Colonic mucosa (tissue), 4 donors: ENCODE results near the gene HS3ST2. TPM values are rescaled to one million over a fixed set of nuclear protein-coding genes. Genes with fewer than 3 reads are reported as not detected.
"Not testable (repeated sequence)": the region's sequence is repeated elsewhere in the genome, so short reads cannot be mapped to it uniquely, and the experiment has no call there.

Source experiments
- DNase-seq: peaks from one replicate; pipeline ENCODE4 v3.0.0-alpha.2; 2020
- H3K27ac ChIP-seq: fragments of 200-600 bp; one replicate; pipeline ENCODE4 v1.8.0; 2021
- H3K27me3 ChIP-seq: fragments of 200-600 bp; one replicate; pipeline ENCODE4 v1.8.0; 2021
- H3K36me3 ChIP-seq: fragments of 200-600 bp; one replicate; pipeline ENCODE4 v1.8.0; 2021
- H3K4me1 ChIP-seq: fragments of 200-600 bp; one replicate; pipeline ENCODE4 v1.8.0; 2021; ENCODE audit warnings: mild to moderate bottlenecking
- H3K4me3 ChIP-seq: fragments of 200-600 bp; one replicate; pipeline ENCODE4 v1.8.0; 2021
- H3K9ac ChIP-seq, 2 donors: one replicate each; pipeline ENCODE4 v1.7.0; 2013; ENCODE audit warnings: control low read depth in 2 of 2, low read depth in 2 of 2, low read length in 2 of 2
- H3K9me3 ChIP-seq: fragments of 200-600 bp; one replicate; pipeline ENCODE4 v1.8.0; 2021
- CTCF ChIP-seq: fragments of 200-600 bp; IDR thresholded peaks from one replicate; pipeline ENCODE4 v1.8.0; 2022; ENCODE audit warnings: antibody characterized with exemption, mild to moderate bottlenecking
- intact Hi-C: fragments of 100-400 bp; cut with DNase I; formaldehyde crosslinking; loops from one replicate; pipeline ENCODE4 v1.14.1; 2022
- total RNA-seq, 2 donors: library from RNA; stranded (reverse); fragmentation: NEBNext Ultra II Directional in 1 of 2; extraction: Animal tissue kit (Norgen Biotek cat#: 25700) in 1 of 2; gene quantifications; one replicate each; pipeline ENCODE4 v1.2.1, GENCODE V29; 2021
- donor health status: healthy.
- donor health status: DM: no; HTN: no; CAD: no.
- donor health status: DM: no; HTN: no; CAD: no.

HS3ST2 gene
- total RNA-seq, 2 donors from 2014 or later: 0.24 to 0.47 TPM

GRCh38 chr16:22813223-22813947 is 577 bp upstream of the HS3ST2 start:
- intact Hi-C loops: no loop called here
- peak; percentile 27 for TF ChIP-seq CTCF
- peaks cover 31% of the 10 kb centered on the region for H3K27me3 ChIP-seq
- peak overlapping the region; percentile 20 for H3K4me3 ChIP-seq
- peaks cover 12% of the 10 kb centered on the region for H3K4me1 ChIP-seq
- no peaks in the 10 kb centered on the region for H3K9me3 ChIP-seq
- no peak overlapping the region for H3K9ac ChIP-seq
- H3K27ac ChIP-seq: no peak overlapping the region
- no peaks in the 10 kb centered on the region for H3K36me3 ChIP-seq
- DNase-seq: peak; percentile 39

DNA sequence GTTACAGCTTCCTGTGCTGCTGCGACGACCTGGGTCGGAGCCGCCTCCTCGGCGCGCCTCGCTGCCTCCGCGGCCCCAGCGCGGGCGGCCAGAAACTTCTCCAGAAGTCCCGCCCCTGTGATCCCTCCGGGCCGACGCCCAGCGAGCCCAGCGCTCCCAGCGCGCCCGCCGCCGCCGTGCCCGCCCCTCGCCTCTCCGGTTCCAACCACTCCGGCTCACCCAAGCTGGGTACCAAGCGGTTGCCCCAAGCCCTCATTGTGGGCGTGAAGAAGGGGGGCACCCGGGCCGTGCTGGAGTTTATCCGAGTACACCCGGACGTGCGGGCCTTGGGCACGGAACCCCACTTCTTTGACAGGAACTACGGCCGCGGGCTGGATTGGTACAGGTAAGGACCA is 746 bp downstream of the HS3ST2 start:
- intact Hi-C loops: no loop called here
- no peak for TF ChIP-seq CTCF
- no peaks in the 10 kb centered on the region for H3K9me3 ChIP-seq
- H3K27me3 ChIP-seq: peaks cover 31% of the 10 kb centered on the region
- peak overlapping the region; percentile 20 for H3K4me3 ChIP-seq
- H3K4me1 ChIP-seq: peaks cover 12% of the 10 kb centered on the region
- no peaks in the 10 kb centered on the region for H3K36me3 ChIP-seq
- H3K9ac ChIP-seq: no peak overlapping the region
- H3K27ac ChIP-seq: no peak overlapping the region
- no peak for DNase-seq

- no peak for TF ChIP-seq CTCF
- intact Hi-C loops: no loop called here
- H3K4me3 ChIP-seq: no peak overlapping the region
- no peak for DNase-seq
- no peak overlapping the region for H3K9ac ChIP-seq
- H3K27ac ChIP-seq: no peak overlapping the region
- peaks cover 31% of the 10 kb centered on the region for H3K27me3 ChIP-seq
- peaks cover 12% of the 10 kb centered on the region for H3K4me1 ChIP-seq
- no peaks in the 10 kb centered on the region for H3K9me3 ChIP-seq
- no peaks in the 10 kb centered on the region for H3K36me3 ChIP-seq
These were observed 1.9 kb downstream of the HS3ST2 start for GRCh38 chr16:22815863-22816262.

GRCh38 chr16:22816475-22816874 is 2.5 kb downstream of the HS3ST2 start:
- no peak for TF ChIP-seq CTCF
- DNase-seq: no peak
- Histone ChIP-seq H3K4me3 (no peak overlapping the region), H3K9ac (no peak overlapping the region), H3K9me3 (no peaks in the 10 kb centered on the region), H3K4me1 (peaks cover 12% of the 10 kb centered on the region), H3K27ac (no peak overlapping the region), H3K27me3 (peaks cover 31% of the 10 kb centered on the region), H3K36me3 (no peaks in the 10 kb centered on the region)
- intact Hi-C loops: no loop called here

- H3K36me3 ChIP-seq, intact Hi-C loops, H3K4me3 ChIP-seq, DNase-seq, H3K4me1 ChIP-seq, H3K9me3 ChIP-seq, H3K9ac ChIP-seq, H3K27ac ChIP-seq: not testable (repeated sequence)
- peaks cover 20% of the 10 kb centered on the region for H3K27me3 ChIP-seq
These were observed 4.8 kb downstream of the HS3ST2 start for GRCh38 chr16:22818736-22819135.

GRCh38 chr16:22838681-22839080 is 24.7 kb downstream of the HS3ST2 start:
- intact Hi-C loops: no loop called here

GRCh38 chr16:22842031-22842430 is 28.1 kb downstream of the HS3ST2 start:
- H3K9me3 ChIP-seq, H3K9ac ChIP-seq, H3K27ac ChIP-seq, intact Hi-C loops, DNase-seq, H3K4me3 ChIP-seq, H3K27me3 ChIP-seq, H3K36me3 ChIP-seq, H3K4me1 ChIP-seq: not testable (repeated sequence)

More at GRCh38 chr16:22838681-22839080, 24.7 kb downstream of the HS3ST2 start:
- Histone ChIP-seq H3K9me3 (no peaks in the 10 kb centered on the region), H3K27me3 (no peaks in the 10 kb centered on the region), H3K4me1 (no peaks in the 10 kb centered on the region), H3K9ac (no peak overlapping the region), H3K27ac (no peak overlapping the region), H3K4me3 (no peak overlapping the region), H3K36me3 (no peaks in the 10 kb centered on the region)
- TF ChIP-seq CTCF: no peak
- no peak for DNase-seq
